ENCODE measurements around the gene NOX4. TPM values are rescaled to one million over a fixed set of nuclear protein-coding genes. Genes with fewer than 3 reads are reported as not detected.
"Not testable (repeated sequence)": the region's sequence is repeated elsewhere in the genome, so short reads cannot be mapped to it uniquely, and the experiment has no call there.

NOX4 gene
- total RNA-seq, 1 experiment from 2014 or later = 3.0 TPM

DNA sequence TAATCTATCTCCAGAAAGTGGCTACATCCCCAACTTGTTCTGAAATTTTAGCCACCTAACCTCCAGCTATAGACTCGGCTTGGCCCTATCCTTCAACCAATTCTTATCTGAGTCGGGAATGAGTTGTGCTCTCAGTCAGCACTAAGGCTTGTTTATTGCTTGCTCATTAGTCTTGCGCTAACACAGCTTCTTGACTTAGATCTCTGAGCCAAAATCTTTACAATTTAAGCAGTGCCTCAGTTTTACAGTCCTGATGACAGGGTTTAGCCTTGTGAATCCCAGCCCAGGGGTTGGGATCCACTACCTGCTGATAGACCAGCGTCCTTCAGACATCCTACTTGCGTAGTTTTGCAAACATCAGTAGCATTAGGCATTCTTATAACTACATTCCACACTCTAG lies 144.6 kb downstream of the NOX4 start:
- Histone ChIP-seq H3K4me2 (ENCODE audit: insufficient read depth, insufficient read length, low read length) (no peak overlapping the region), H3K14ac (ENCODE audit: insufficient read depth, low read length) (no peak overlapping the region), H2AFZ (ENCODE audit: low read length) (no peak overlapping the region), H3K4ac (ENCODE audit: low read depth, low read length) (no peak overlapping the region), H3K27me3 (ENCODE audit: insufficient read depth, low read length) (no peaks in the 10 kb centered on the region), H2BK120ac (ENCODE audit: low read depth, low read length, poor library complexity, severe bottlenecking) (no peak overlapping the region), H3T11ph (ENCODE audit: low read length) (no peak overlapping the region), H4K8ac (replicated peaks; ENCODE audit: insufficient read length, low read depth, low read length) (no peak overlapping the region), H4K91ac (ENCODE audit: insufficient read length, low read depth, low read length) (no peak overlapping the region), H3K56ac (ENCODE audit: insufficient read length, low read depth, low read length) (no peak overlapping the region), H3K23ac (ENCODE audit: insufficient read length, low read depth, low read length) (no peak overlapping the region), H2AK5ac (ENCODE audit: insufficient read length, low read length) (no peak overlapping the region), H2BK15ac (ENCODE audit: low read depth, low read length) (no peak overlapping the region), H2BK12ac (ENCODE audit: insufficient read length, low read depth, low read length) (no peak overlapping the region), H4K20me1 (ENCODE audit: control insufficient read depth, insufficient read depth, insufficient read length) (no peaks in the 10 kb centered on the region), H3K4me1 (ENCODE audit: insufficient read depth, low read length) (no peaks in the 10 kb centered on the region), H4K5ac (ENCODE audit: insufficient read length, low read depth, low read length) (no peak overlapping the region), H3K79me1 (ENCODE audit: insufficient read depth, low read depth, low read length, poor library complexity, severe bottlenecking) (no peaks in the 10 kb centered on the region), H3K79me2 (ENCODE audit: insufficient read depth, low read length) (no peaks in the 10 kb centered on the region), H3K27ac (ENCODE audit: insufficient read length, low read depth, low read length) (no peak overlapping the region), H3K18ac (ENCODE audit: insufficient read length, low read depth, low read length) (no peak overlapping the region), H2BK5ac (ENCODE audit: insufficient read length, low read length) (no peak overlapping the region), H3K23me2 (ENCODE audit: insufficient read length, low read depth, low read length, poor library complexity, severe bottlenecking) (no peaks in the 10 kb centered on the region), H3K9ac (ENCODE audit: extremely low read depth, insufficient read length, low read length) (no peak overlapping the region), H3K9me3 (ENCODE audit: control insufficient read depth, low read depth, low read length) (no peaks in the 10 kb centered on the region), H2BK20ac (ENCODE audit: low read depth, low read length, poor library complexity, severe bottlenecking) (no peak overlapping the region)
- no peak overlapping the region for H3K4me3 Mint-ChIP-seq
- H3K36me3 Mint-ChIP-seq (ENCODE audit: insufficient read depth in 1 of 3, low read depth in 3 of 3) = no peaks in the 10 kb centered on the region
- TF ChIP-seq CTCF (conservative IDR thresholded peaks at IDR 0.05) = no peak
- H3K27me3 Mint-ChIP-seq (ENCODE audit: low read depth) = no peaks in the 10 kb centered on the region
- DNase-seq = no peak
- peaks cover 0 to 8% of the 10 kb centered on the region in 2 experiments; a peak in 2 of 4 replicates for H3K4me1 Mint-ChIP-seq
- H3K27ac Mint-ChIP-seq = no peak overlapping the region
- H3K9me3 Mint-ChIP-seq = no peaks in the 10 kb centered on the region; a peak in 1 of 5 replicates
- no CpG with 5 or more reads among the region's 5 CpGs for WGBS (ENCODE audit: extremely low coverage, insufficient read length, low lambda C conversion rate)

- H3K23me2 ChIP-seq (ENCODE audit: insufficient read length, low read depth, low read length, poor library complexity, severe bottlenecking); H2BK15ac ChIP-seq (ENCODE audit: low read depth, low read length); H4K20me1 ChIP-seq (ENCODE audit: control insufficient read depth, insufficient read depth, insufficient read length); H2BK120ac ChIP-seq (ENCODE audit: low read depth, low read length, poor library complexity, severe bottlenecking); H3K79me1 ChIP-seq (ENCODE audit: insufficient read depth, low read depth, low read length, poor library complexity, severe bottlenecking); H3K4me3 Mint-ChIP-seq; H3K9me3 Mint-ChIP-seq; H2AFZ ChIP-seq (ENCODE audit: low read length); H2BK5ac ChIP-seq (ENCODE audit: insufficient read length, low read length); H4K8ac ChIP-seq (replicated peaks; ENCODE audit: insufficient read length, low read depth, low read length); H3K18ac ChIP-seq (ENCODE audit: insufficient read length, low read depth, low read length); H2BK12ac ChIP-seq (ENCODE audit: insufficient read length, low read depth, low read length); H2AK5ac ChIP-seq (ENCODE audit: insufficient read length, low read length); H3K4ac ChIP-seq (ENCODE audit: low read depth, low read length); H3K56ac ChIP-seq (ENCODE audit: insufficient read length, low read depth, low read length); H3K23ac ChIP-seq (ENCODE audit: insufficient read length, low read depth, low read length); H4K5ac ChIP-seq (ENCODE audit: insufficient read length, low read depth, low read length); H3K36me3 Mint-ChIP-seq (ENCODE audit: insufficient read depth in 1 of 3, low read depth in 3 of 3); H3K4me2 ChIP-seq (ENCODE audit: insufficient read depth, insufficient read length, low read length); H3K27me3 Mint-ChIP-seq (ENCODE audit: low read depth); H3K9me3 ChIP-seq (ENCODE audit: control insufficient read depth, low read depth, low read length); H3K9ac ChIP-seq (ENCODE audit: extremely low read depth, insufficient read length, low read length); H3T11ph ChIP-seq (ENCODE audit: low read length); H2BK20ac ChIP-seq (ENCODE audit: low read depth, low read length, poor library complexity, severe bottlenecking); H3K14ac ChIP-seq (ENCODE audit: insufficient read depth, low read length); DNase-seq; H4K91ac ChIP-seq (ENCODE audit: insufficient read length, low read depth, low read length); H3K27ac ChIP-seq (ENCODE audit: insufficient read length, low read depth, low read length); H3K79me2 ChIP-seq (ENCODE audit: insufficient read depth, low read length); H3K4me1 Mint-ChIP-seq; H3K27me3 ChIP-seq (ENCODE audit: insufficient read depth, low read length); H3K4me1 ChIP-seq (ENCODE audit: insufficient read depth, low read length): not testable (repeated sequence)
- no CpG with 5 or more reads among the region's 3 CpGs for WGBS (ENCODE audit: extremely low coverage, insufficient read length, low lambda C conversion rate)
- peak overlapping the region in 2 of 3 experiments; percentile 7 to 12; a peak in 1 of 7 replicates for H3K27ac Mint-ChIP-seq
These were observed 148.1 kb downstream of the NOX4 start for GRCh38 chr11:89342880-89343572.
